Stomach (tissue), 4 donors: Measurements from ENCODE around the gene ADAM11.

Source experiments
- CTCF ChIP-seq, 7 experiments: fragments of 450-650 bp in 4 of 7; fragments of 200-600 bp in 3 of 7; sonication (generic) in 3 of 7; IDR thresholded peaks; one replicate each; pipeline ENCODE4 v1.5.1; 2016 to 2019; ENCODE audit warnings: antibody characterized with exemption in 7 of 7, control low read depth in 2 of 7, mild to moderate bottlenecking in 1 of 7
- POLR2A ChIP-seq, 4 donors: fragments of 450-650 bp; IDR thresholded peaks; one replicate each; pipeline ENCODE4 v1.6.1; 2016; ENCODE audit warnings: antibody characterized with exemption in 4 of 4, control low read depth in 2 of 4, mild to moderate bottlenecking in 1 of 4, moderate library complexity in 1 of 4
- POLR2AphosphoS5 ChIP-seq, 3 donors: sonication (generic); formaldehyde crosslinking; IDR thresholded peaks; one replicate each; pipeline ENCODE4 v1.6.1; 2016; ENCODE audit warnings: antibody characterized with exemption in 3 of 3

DNA sequence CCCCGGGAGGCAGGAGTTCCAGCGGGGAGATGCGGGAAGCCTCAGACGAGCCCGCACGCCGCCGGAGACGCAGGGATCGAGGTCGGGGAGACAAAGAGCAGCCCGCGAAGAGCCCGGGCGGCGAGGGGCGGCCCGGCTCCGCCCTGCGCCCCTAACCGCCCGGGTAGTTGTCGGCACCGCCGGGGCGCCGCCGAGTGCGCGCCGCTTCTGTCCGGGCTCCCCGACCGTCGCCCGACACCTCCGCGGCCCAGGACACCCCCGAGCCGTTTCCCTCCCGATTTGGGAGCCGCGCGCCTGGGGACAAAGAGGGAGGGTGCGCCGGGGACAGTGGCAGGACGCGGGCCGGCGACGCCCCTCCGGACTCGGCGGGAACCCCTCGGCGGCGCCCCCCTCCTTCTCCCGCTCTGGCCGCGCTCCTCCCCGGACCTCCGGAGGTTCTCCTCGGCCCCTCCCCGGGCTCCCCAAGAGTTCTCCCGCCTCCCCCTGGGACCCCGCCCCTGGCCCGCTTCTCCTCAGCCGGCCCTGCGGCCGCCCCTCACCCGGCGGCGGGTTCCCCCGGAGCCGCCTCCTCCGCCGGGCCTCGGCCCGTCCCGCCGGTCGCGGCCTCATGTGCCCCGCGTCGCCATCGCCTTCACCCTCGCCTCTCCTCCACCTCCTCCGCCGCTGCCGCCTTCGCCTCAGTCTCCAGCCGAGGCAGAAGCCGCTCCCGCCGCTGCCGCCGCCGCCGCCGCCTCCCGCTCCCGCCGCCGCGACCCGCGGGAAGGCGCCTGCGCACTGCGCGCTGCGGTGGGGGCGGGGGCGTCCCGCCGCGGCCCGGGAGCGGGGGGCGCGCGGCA, 71.0 kb downstream of the ADAM11 start, which contains the start of gene GJC1:
- TF ChIP-seq CTCF (IDR thresholded peaks at IDR 0.05) (no peak), POLR2A (IDR thresholded peaks at IDR 0.05) (no peak), POLR2AphosphoS5 (IDR thresholded peaks at IDR 0.05) (no peak)
